GM18526 (cell line): Measurements from ENCODE around the gene THSD1.

Source experiments
- POLR2A ChIP-seq: IDR thresholded peaks from 3 replicates; pipeline ENCODE4 v1.6.1; 2011; ENCODE audit not compliant: insufficient read length; ENCODE audit errors: extremely low read depth

The THSD1 gene

GRCh38 chr13:52405767-52406494 is at the start of gene THSD1:
TSS of gene THSD1 (minus strand) at chr13:52406172. CDS start at chr13:52402600, 3,572 bp downstream.
- TF ChIP-seq POLR2A = no peak

- TF ChIP-seq POLR2A = no peak
Measured at GRCh38 chr13:52455677-52456041, 49.7 kb upstream of the THSD1 start.

GRCh38 chr13:52454820-52455676 is 49.1 kb upstream of the THSD1 start, which contains the start of gene CKAP2:
TSS of gene CKAP2 (plus strand) at chr13:52455478. CDS start at chr13:52455557, 79 bp downstream.
- TF ChIP-seq POLR2A = peak; percentile 90

- no peak for TF ChIP-seq POLR2A
Measured at GRCh38 chr13:52454459-52454819, 48.5 kb upstream of the THSD1 start.

- no peak for TF ChIP-seq POLR2A
Measured at GRCh38 chr13:52452470-52452869, 46.5 kb upstream of the THSD1 start.

- no peak for TF ChIP-seq POLR2A
Measured at GRCh38 chr13:52451135-52451804, 45.3 kb upstream of the THSD1 start.

- TF ChIP-seq POLR2A = no peak
Measured at GRCh38 chr13:52450793-52451116, 44.8 kb upstream of the THSD1 start.

- TF ChIP-seq POLR2A = peak; percentile 77
Measured at GRCh38 chr13:52450012-52450792, 44.2 kb upstream of the THSD1 start, which contains the start of gene VPS36. TSS of gene VPS36 (minus strand) at chr13:52450634. CDS start at chr13:52450594, 40 bp downstream.

- no peak for TF ChIP-seq POLR2A
Measured at GRCh38 chr13:52449331-52450011, 43.5 kb upstream of the THSD1 start.

GRCh38 chr13:52447815-52448552 is 42.0 kb upstream of the THSD1 start:
- TF ChIP-seq POLR2A = no peak

- TF ChIP-seq POLR2A = no peak
Measured at GRCh38 chr13:52447354-52447753, 41.4 kb upstream of the THSD1 start.

- no peak for TF ChIP-seq POLR2A
Measured at GRCh38 chr13:52446265-52446664, 40.3 kb upstream of the THSD1 start.

GRCh38 chr13:52432456-52432855 is 26.5 kb upstream of the THSD1 start:
- no peak for TF ChIP-seq POLR2A

- TF ChIP-seq POLR2A = no peak
Measured at GRCh38 chr13:52428295-52428694, 22.3 kb upstream of the THSD1 start.
